ENCODE measurements around the gene DROSHA. TPM values are rescaled to one million over a fixed set of nuclear protein-coding genes. Genes with fewer than 3 reads are reported as not detected.

DROSHA gene
- total and polyA plus RNA-seq, 2 of the 8 experiments (the other 6 are each of a cell fraction or from before 2014, with no cell fraction given), result 65.9 to 122 TPM

- TF ChIP-seq CEBPB (IDR thresholded peaks at IDR 0.05; ENCODE audit: low read depth, low read length) (no peak), KDM1A (IDR thresholded peaks at IDR 0.05; ENCODE audit: borderline replicate concordance, low read length) (no peak)
Measured at GRCh38 chr5:31383734-31384133, 148.2 kb downstream of the DROSHA start (continued).

Data from H1 (cell line).